H9 (cell line): ENCODE data around the gene DAPK1. TPM values are rescaled to one million over a fixed set of nuclear protein-coding genes. Genes with fewer than 3 reads are reported as not detected.

Source experiments
- DNase-seq: peaks from one replicate; pipeline ENCODE4 v3.0.0-alpha.2; 2017
- H2AFZ ChIP-seq: one replicate; pipeline ENCODE4 v1.6.1; 2013; ENCODE audit warnings: mild to moderate bottlenecking, low read length, control low read depth, moderate library complexity
- H2AK5ac ChIP-seq: 2 replicates; pipeline ENCODE4 v1.6.1; 2013; ENCODE audit warnings: low read length, control low read depth, mixed read lengths; ENCODE audit not compliant: insufficient read length
- H2BK120ac ChIP-seq: one replicate; pipeline ENCODE4 v1.6.1; 2013; ENCODE audit warnings: low read depth, mild to moderate bottlenecking, low read length, control low read depth, inconsistent platforms; ENCODE audit not compliant: poor library complexity, severe bottlenecking
- H2BK12ac ChIP-seq: 2 replicates; pipeline ENCODE4 v1.6.1; 2013; ENCODE audit warnings: low read length, control low read depth, mixed read lengths, low read depth; ENCODE audit not compliant: insufficient read length
- H2BK15ac ChIP-seq: 2 replicates; pipeline ENCODE4 v1.6.1; 2013; ENCODE audit warnings: low read depth, low read length, control low read depth
- H2BK20ac ChIP-seq: one replicate; pipeline ENCODE4 v1.6.1; 2013; ENCODE audit warnings: low read depth, mild to moderate bottlenecking, low read length, control low read depth, inconsistent platforms; ENCODE audit not compliant: poor library complexity, severe bottlenecking
- H2BK5ac ChIP-seq: 2 replicates; pipeline ENCODE4 v1.6.1; 2013; ENCODE audit warnings: low read length, control low read depth, mixed read lengths; ENCODE audit not compliant: insufficient read length
- H3K14ac ChIP-seq: 2 replicates; pipeline ENCODE4 v1.6.1; 2013; ENCODE audit warnings: low read length, control low read depth; ENCODE audit not compliant: insufficient read depth
- H3K18ac ChIP-seq: 2 replicates; pipeline ENCODE4 v1.6.1; 2013; ENCODE audit warnings: low read depth, mild to moderate bottlenecking, mixed read lengths, low read length, control low read depth; ENCODE audit not compliant: insufficient read length
- H3K23ac ChIP-seq: 2 replicates; pipeline ENCODE4 v1.6.1; 2013; ENCODE audit warnings: low read length, control low read depth, mixed read lengths, low read depth; ENCODE audit not compliant: insufficient read length
- H3K23me2 ChIP-seq: 2 replicates; pipeline ENCODE4 v1.6.1; 2013; ENCODE audit warnings: low read depth, mild to moderate bottlenecking, mixed read lengths, low read length, control low read depth; ENCODE audit not compliant: insufficient read length, poor library complexity, severe bottlenecking
- H3K27ac ChIP-seq: 2 replicates; pipeline ENCODE4 v1.5.1; 2013; ENCODE audit warnings: low read length, control low read depth, mixed read lengths, low read depth; ENCODE audit not compliant: insufficient read length
- H3K27me3 ChIP-seq: 2 replicates; pipeline ENCODE4 v1.6.1; 2013; ENCODE audit warnings: low read length, control low read depth, inconsistent platforms; ENCODE audit not compliant: insufficient read depth
- H3K4ac ChIP-seq: 2 replicates; pipeline ENCODE4 v1.6.1; 2013; ENCODE audit warnings: low read depth, mild to moderate bottlenecking, control low read depth, inconsistent platforms, low read length, moderate library complexity
- H3K4me1 ChIP-seq: 2 replicates; pipeline ENCODE4 v1.6.1; 2013; ENCODE audit warnings: low read length, control low read depth, inconsistent platforms; ENCODE audit not compliant: insufficient read depth
- H3K4me2 ChIP-seq: 2 replicates; pipeline ENCODE4 v1.6.1; 2013; ENCODE audit warnings: low read length, control low read depth, mixed read lengths; ENCODE audit not compliant: insufficient read length, insufficient read depth
- H3K56ac ChIP-seq: 2 replicates; pipeline ENCODE4 v1.6.1; 2013; ENCODE audit warnings: low read depth, mild to moderate bottlenecking, mixed read lengths, low read length, control low read depth; ENCODE audit not compliant: insufficient read length
- H3K79me1 ChIP-seq: 2 replicates; pipeline ENCODE4 v1.6.1; 2013; ENCODE audit warnings: low read depth, mild to moderate bottlenecking, moderate library complexity, low read length, control low read depth, inconsistent platforms; ENCODE audit not compliant: insufficient read depth, poor library complexity, severe bottlenecking
- H3K79me2 ChIP-seq: 2 replicates; pipeline ENCODE4 v1.6.1; 2013; ENCODE audit warnings: low read length, control low read depth, inconsistent platforms; ENCODE audit not compliant: insufficient read depth
- H3K9ac ChIP-seq: 2 replicates; pipeline ENCODE4 v1.6.1; 2013; ENCODE audit warnings: low read length, control low read depth, mixed read lengths; ENCODE audit not compliant: insufficient read length; ENCODE audit errors: extremely low read depth
- H3K9me3 ChIP-seq: one replicate; pipeline ENCODE4 v1.6.1; 2013; ENCODE audit warnings: low read depth, low read length, inconsistent platforms; ENCODE audit not compliant: control insufficient read depth
- H3T11ph ChIP-seq: one replicate; pipeline ENCODE4 v1.6.1; 2013; ENCODE audit warnings: mild to moderate bottlenecking, low read length, control low read depth, inconsistent platforms
- H4K20me1 ChIP-seq: one replicate; pipeline ENCODE4 v1.6.1; 2013; ENCODE audit not compliant: control insufficient read depth, insufficient read length, insufficient read depth
- H4K5ac ChIP-seq: 2 replicates; pipeline ENCODE4 v1.6.1; 2013; ENCODE audit warnings: low read depth, mild to moderate bottlenecking, mixed read lengths, low read length, control low read depth; ENCODE audit not compliant: insufficient read length
- H4K8ac ChIP-seq: replicated peaks from 2 replicates; pipeline ENCODE4 v1.6.1; 2013; ENCODE audit warnings: low read length, control low read depth, mixed read lengths, low read depth; ENCODE audit not compliant: insufficient read length
- H4K91ac ChIP-seq: 2 replicates; pipeline ENCODE4 v1.6.1; 2013; ENCODE audit warnings: low read depth, mild to moderate bottlenecking, moderate library complexity, mixed read lengths, low read length, control low read depth; ENCODE audit not compliant: insufficient read length
- H3K27ac Mint-ChIP-seq, 3 experiments: 2 replicates in 2 of 3; 3 replicates in 1 of 3; pipeline ENCODE4 v1.8.0; 2020 to 2021; ENCODE audit warnings: mixed read lengths in 3 of 3, mild to moderate bottlenecking in 1 of 3, moderate library complexity in 1 of 3
- H3K27me3 Mint-ChIP-seq: 2 replicates; pipeline ENCODE4 v1.8.0; 2021; ENCODE audit warnings: low read depth, mild to moderate bottlenecking, moderate library complexity, mixed read lengths
- H3K36me3 Mint-ChIP-seq, 3 experiments: 2 replicates in 2 of 3; 3 replicates in 1 of 3; pipeline ENCODE4 v1.8.0; 2020 to 2021; ENCODE audit warnings: low read depth in 3 of 3, mixed read lengths in 3 of 3; ENCODE audit not compliant: insufficient read depth in 1 of 3
- H3K4me1 Mint-ChIP-seq, 2 experiments: 2 replicates each; pipeline ENCODE4 v1.8.0; 2020; ENCODE audit warnings: mixed read lengths in 2 of 2
- H3K4me3 Mint-ChIP-seq, 2 experiments: 2 replicates in 1 of 2; 3 replicates in 1 of 2; pipeline ENCODE4 v1.8.0; 2020 to 2021; ENCODE audit warnings: mild to moderate bottlenecking in 2 of 2, mixed read lengths in 2 of 2, moderate library complexity in 1 of 2
- H3K9me3 Mint-ChIP-seq, 2 experiments: 2 replicates in 1 of 2; 3 replicates in 1 of 2; pipeline ENCODE4 v1.8.0; 2020; ENCODE audit warnings: mild to moderate bottlenecking in 2 of 2, mixed read lengths in 2 of 2, moderate library complexity in 1 of 2
- WGBS: extraction: QIAGEN DNeasy Blood & Tissue Kit; methylation state at CpG from one replicate; pipeline ENCODE4 v1.1.7; 2013; ENCODE audit warnings: missing lambda C conversion rate, low lambda C conversion rate, mixed read lengths; ENCODE audit not compliant: insufficient read length; ENCODE audit errors: extremely low coverage; 5-methylcytosine and 5-hydroxymethylcytosine counted together
- total RNA-seq: library from RNA; stranded (reverse); gene quantifications from 2 replicates; pipeline ENCODE4 v1.2.1, GENCODE V29; 2021
- TF ChIP-seq, protein P1 (sequence below): fragments of 200-600 bp; sonication (generic); conservative IDR thresholded peaks from 3 replicates; pipeline ENCODE4 v1.8.0; 2021; ENCODE audit warnings: antibody characterized with exemption, mild to moderate bottlenecking

The DAPK1 gene
- total RNA-seq, 1 experiment from 2014 or later, result 79.4 TPM

DNA sequence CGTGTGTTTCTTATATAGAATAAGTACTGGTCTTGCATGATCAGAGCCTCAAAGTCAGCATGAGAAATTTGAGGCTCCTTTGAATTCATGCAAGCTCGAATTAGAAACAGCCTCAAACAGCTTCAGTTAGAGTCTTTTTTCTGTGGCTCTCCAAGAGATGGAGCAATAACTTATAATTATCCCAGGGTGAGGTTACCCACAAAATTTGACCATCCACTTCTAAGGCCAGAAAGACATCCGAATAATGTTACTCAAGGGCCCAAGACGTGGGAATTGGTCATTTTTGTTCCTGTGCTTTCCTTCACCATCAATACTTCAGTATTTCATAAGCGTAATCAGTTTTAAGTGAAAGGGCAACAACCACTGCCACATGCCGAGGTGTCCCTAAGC lies 89.7 kb downstream of the DAPK1 start:
- Histone ChIP-seq H3K27ac (no peak overlapping the region), H3K18ac (no peak overlapping the region), H3T11ph (no peak overlapping the region), H4K8ac (no peak overlapping the region), H4K91ac (no peak overlapping the region), H2BK20ac (no peak overlapping the region), H3K4ac (no peak overlapping the region), H2BK12ac (no peak overlapping the region), H3K4me1 (no peaks in the 10 kb centered on the region; the same call in 1 of the 2 replicates), H4K20me1 (no peaks in the 10 kb centered on the region), H2AFZ (no peak overlapping the region), H3K9me3 (no peaks in the 10 kb centered on the region), H2BK5ac (no peak overlapping the region), H3K79me2 (no peaks in the 10 kb centered on the region; the same call in 1 of the 2 replicates), H2BK15ac (no peak overlapping the region), H3K9ac (no peak overlapping the region), H3K56ac (no peak overlapping the region), H3K23ac (no peak overlapping the region), H3K4me2 (no peak overlapping the region), H3K14ac (no peak overlapping the region), H2AK5ac (no peak overlapping the region), H3K23me2 (no peaks in the 10 kb centered on the region), H2BK120ac (no peak overlapping the region), H3K27me3 (no peaks in the 10 kb centered on the region), H4K5ac (no peak overlapping the region), H3K79me1 (no peaks in the 10 kb centered on the region)
- TF ChIP-seq, protein P1, sequence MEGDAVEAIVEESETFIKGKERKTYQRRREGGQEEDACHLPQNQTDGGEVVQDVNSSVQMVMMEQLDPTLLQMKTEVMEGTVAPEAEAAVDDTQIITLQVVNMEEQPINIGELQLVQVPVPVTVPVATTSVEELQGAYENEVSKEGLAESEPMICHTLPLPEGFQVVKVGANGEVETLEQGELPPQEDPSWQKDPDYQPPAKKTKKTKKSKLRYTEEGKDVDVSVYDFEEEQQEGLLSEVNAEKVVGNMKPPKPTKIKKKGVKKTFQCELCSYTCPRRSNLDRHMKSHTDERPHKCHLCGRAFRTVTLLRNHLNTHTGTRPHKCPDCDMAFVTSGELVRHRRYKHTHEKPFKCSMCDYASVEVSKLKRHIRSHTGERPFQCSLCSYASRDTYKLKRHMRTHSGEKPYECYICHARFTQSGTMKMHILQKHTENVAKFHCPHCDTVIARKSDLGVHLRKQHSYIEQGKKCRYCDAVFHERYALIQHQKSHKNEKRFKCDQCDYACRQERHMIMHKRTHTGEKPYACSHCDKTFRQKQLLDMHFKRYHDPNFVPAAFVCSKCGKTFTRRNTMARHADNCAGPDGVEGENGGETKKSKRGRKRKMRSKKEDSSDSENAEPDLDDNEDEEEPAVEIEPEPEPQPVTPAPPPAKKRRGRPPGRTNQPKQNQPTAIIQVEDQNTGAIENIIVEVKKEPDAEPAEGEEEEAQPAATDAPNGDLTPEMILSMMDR, result no peak
- WGBS, result no CpG with 5 or more reads among the region's 6 CpGs
- peaks cover 8 to 14% of the 10 kb centered on the region in 2 experiments for H3K4me1 Mint-ChIP-seq
- no peaks in the 10 kb centered on the region for H3K27me3 Mint-ChIP-seq
- H3K36me3 Mint-ChIP-seq, result peaks cover 0 to 2% (median 0%) of the 10 kb centered on the region in 3 experiments; a peak in 1 of 7 replicates
- no peaks in the 10 kb centered on the region for H3K9me3 Mint-ChIP-seq
- no peak overlapping the region for H3K27ac Mint-ChIP-seq
- DNase-seq, result no peak
- no peak overlapping the region for H3K4me3 Mint-ChIP-seq
